GM19238 (cell line): ENCODE measurements around the gene NCSTN.

Experiments used
- DNase-seq: peaks from one replicate; pipeline ENCODE4 v3.0.0; 2011; ENCODE audit warnings: low spot score; ENCODE audit not compliant: insufficient read length

NCSTN gene

GRCh38 chr1:160404094-160404493 is 60.9 kb downstream of the NCSTN start:
- no peak for DNase-seq

GRCh38 chr1:160405331-160405877 is 62.2 kb downstream of the NCSTN start:
- DNase-seq, result no peak

- no peak for DNase-seq
These were observed 63.2 kb downstream of the NCSTN start for GRCh38 chr1:160406131-160406968.

GRCh38 chr1:160407839-160408801 is 64.9 kb downstream of the NCSTN start:
- no peak for DNase-seq
